CD4-positive, alpha-beta T cell treated with Interleukin-17A for 1 hour (primary cell): ENCODE measurements around the gene STX2.
"Not testable (repeated sequence)": the region's sequence is repeated elsewhere in the genome, so short reads cannot be mapped to it uniquely, and the experiment has no call there.

ENCODE experiments used
- DNase-seq: peaks from one replicate; pipeline ENCODE4 v3.0.0-alpha.2; 2020

The STX2 gene

DNA sequence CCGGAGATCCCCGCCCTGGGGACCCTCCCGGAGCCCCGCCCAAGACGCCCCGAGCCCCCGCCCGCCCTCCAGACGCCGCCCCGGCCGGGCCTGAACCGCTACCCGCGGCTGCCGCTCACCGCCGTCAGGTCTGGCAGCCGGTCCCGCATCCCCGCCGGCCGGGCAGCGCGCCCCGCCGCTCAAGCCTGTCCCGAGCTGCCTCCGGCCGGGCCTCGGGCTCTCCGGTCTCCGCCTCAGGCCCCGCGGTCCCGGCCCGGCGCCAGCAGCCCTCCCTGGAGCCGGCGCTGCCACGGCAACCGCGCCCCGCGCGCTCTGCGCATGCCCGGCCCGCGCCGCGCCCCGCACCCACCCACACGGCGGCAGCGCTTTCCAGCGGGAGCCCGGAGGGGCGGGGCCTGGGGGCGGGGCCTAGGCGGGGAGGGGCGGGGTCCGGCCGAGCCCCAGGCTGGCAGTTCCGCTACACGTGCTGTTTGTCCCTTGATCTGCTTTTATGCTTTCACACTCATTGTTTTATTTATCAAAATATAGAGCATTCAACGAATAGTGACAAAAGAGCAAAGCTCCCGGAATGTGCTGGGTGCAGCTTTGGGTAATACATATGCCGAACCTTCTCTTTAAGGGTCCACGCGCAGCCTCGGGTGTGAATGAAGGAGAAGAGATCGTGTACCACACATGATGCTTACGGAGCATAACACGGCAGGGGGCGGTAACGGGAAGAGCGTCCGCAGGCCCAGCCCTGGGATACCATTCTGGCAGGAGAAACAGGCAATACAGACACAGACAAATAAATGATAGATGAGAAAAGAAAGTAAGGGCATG lies at the start of gene STX2:
Gene STX2, minus strand, starts transcription at position 300 of the 819 bp plus-strand sequence. Its CDS starts 151 bp downstream, at position 149.
- DNase-seq, result peak; percentile 89

- not testable (repeated sequence) for DNase-seq
Observed at GRCh38 chr12:130887190-130887589, 48.1 kb upstream of the STX2 start.

DNA sequence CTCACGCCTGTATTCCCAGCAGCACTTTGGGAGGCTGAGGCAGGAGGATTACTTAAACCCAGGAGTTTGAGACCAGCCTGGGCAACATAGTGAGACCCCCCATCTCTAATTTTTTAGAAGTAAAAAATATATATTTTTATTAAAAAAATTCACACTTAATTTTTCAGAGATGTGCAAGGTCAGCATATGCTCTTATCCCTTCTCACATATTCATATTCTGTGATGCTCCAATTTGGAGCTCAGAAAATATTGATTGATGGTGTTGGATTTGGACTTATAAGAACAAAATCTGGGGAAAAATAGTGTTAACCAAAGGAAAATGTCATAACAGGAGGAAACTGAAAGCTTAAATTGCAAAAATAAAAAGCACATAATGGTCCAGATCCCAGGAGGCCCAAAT lies 42.5 kb upstream of the STX2 start:
- no peak for DNase-seq

- DNase-seq, result no peak
Observed at GRCh38 chr12:130881046-130881445, 42.0 kb upstream of the STX2 start.

DNA sequence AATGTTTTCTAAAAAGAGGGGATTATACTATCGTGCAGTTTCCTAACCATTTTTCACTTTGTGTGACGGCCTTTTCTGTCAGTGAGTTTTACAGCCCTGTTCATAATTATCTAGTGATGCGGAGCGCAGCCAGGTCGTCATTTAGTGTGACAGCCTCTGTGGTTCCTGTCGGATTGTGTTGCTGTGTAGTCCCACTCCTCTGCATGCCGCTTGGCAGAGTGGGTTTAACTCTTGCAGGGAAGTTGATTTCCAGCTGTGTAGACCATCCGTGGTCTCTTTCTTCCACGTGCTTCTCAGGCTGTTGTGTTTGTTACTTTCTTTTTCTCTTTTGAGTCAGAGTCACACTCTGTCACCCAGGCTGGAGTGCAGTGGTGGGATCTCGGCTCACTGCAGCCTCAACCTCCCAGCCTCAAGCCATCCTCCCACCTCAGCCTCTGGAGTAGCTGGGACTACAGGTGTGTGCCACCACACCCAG lies 41.4 kb upstream of the STX2 start:
- no peak for DNase-seq

DNA sequence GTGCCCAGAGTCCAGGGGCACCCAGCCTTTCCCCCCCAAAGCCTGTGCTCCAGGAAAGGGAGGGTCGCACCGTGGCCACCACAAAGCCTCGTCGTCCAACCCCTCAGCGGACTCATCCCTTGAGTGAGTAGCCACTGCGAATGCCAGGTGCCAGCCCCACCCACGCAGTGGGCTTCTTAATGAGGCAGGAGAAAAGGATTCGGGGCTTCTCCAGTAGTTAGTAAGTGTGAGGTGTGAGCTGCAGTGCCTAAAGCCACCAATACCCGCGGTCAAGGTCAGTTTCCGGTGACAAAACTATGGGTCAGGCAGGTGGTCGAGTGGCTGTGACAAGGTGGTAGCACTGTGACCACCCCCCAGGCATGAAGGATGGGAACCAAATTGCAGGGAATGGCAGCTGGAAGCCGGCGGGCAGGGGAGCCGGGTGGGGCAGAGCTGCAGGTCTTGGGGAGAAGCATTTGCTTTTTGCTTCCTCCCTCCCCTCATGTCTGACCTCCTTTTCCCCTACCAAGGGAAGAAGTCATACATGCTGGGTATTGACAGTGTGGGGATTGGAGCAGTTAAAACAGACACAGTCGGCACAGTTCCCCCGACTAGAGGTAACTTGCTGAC lies 40.8 kb upstream of the STX2 start:
- no peak for DNase-seq

GRCh38 chr12:130879212-130879686 lies 40.2 kb upstream of the STX2 start:
- DNase-seq, result no peak

- no peak for DNase-seq
Observed at GRCh38 chr12:130878193-130879185, 39.4 kb upstream of the STX2 start.

GRCh38 chr12:130877333-130877732 lies 38.3 kb upstream of the STX2 start:
- DNase-seq, result no peak

GRCh38 chr12:130876758-130877157 lies 37.7 kb upstream of the STX2 start:
- no peak for DNase-seq

DNA sequence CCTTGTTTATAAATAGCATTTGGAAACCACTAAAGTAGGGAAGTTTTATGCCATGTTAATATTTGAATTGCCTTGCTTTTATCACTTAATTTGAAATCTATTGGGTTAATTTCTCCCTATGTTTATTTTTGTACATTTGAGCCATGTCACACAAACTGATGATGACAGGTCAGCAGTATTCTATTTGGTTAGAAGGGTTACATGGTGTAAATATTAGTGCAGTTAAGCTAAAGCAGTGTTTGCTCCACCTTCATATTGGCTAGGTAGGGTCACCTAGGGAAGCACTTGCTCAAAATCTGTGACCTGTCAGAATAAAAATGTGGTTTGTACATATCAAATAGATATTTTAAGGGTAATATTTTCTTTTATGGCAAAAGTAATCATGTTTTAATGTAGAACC lies 37.2 kb upstream of the STX2 start:
- DNase-seq, result no peak

DNA sequence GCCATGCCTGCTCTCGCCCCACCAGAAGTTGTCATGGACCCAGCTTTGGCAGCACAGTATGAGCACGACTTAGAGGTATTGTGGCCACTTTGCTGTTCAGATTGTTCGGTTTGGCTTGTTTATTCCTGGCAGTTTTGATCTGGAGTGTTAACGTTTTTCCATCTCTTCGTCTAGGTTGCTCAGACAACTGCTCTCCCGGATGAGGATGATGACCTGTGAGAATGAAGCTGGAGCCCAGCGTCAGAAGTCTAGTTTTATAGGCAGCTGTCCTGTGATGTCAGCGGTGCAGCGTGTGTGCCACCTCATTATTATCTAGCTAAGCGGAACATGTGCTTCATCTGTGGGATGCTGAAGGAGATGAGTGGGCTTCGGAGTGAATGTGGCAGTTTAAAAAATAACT lies 36.7 kb upstream of the STX2 start:
- DNase-seq, result not testable (repeated sequence)

GRCh38 chr12:130875193-130875592 lies 36.1 kb upstream of the STX2 start:
- no peak for DNase-seq

DNA sequence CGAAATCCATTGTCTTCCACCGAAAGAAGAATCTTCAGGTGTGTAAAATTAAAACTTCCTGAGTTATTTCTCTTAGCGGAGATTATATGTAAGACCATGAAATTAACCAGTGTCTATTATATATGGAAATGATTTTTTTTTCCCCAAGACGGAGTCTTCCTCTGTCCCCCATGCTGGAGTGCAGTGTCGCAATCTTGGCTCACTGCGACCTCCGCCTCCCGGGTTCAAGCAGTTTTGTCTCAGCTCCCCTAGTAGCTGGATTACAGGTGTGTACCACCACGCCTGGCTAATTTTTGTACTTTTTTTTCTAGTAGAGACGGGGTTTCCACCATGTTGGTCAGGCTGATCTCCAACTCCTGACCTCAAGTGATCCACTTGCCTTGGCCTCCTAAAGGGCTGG lies 35.6 kb upstream of the STX2 start:
- DNase-seq, result no peak

GRCh38 chr12:130873825-130874224 lies 34.8 kb upstream of the STX2 start:
- no peak for DNase-seq

GRCh38 chr12:130873106-130873795 lies 34.2 kb upstream of the STX2 start:
- no peak for DNase-seq

DNA sequence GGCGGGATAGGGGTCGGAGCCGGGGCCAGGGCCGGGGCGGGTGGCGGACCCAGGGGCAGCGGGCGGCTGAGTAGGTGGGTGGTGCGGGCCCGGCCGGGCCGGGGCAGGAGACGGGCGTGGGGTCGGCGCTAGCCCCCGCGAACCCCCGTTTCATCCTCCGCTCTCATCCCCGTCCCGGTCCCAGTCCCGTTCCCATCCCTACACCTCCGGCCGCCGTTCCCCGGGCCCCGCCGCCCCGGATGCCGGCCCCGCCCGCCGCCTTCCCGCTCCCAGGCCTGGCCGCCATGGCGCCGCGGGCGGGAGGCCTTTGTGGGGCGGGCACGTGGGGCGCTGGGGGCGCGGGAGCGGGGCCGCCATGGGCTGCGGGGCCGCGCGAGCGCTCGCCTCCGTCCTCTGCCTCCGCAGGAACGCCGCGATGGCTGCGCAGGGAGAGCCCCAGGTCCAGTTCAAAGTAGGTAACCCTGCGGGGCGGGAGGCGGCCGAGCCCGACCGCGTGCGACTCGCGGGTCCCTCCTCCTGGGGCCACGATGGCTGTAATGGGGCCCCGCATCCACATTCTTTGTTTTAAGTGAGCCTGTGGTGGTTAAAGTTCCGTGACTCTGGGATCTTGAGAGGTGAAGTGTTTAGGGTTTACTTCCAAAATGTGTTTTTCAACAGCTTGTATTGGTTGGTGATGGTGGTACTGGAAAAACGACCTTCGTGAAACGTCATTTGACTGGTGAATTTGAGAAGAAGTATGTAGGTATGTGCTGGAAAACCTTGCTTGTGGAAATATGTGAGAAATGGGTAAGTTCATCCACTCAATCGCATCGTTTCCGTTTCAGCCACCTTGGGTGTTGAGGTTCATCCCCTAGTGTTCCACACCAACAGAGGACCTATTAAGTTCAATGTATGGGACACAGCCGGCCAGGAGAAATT lies 33.4 kb upstream of the STX2 start:
- peak; percentile 53 for DNase-seq

GRCh38 chr12:130871286-130872178 lies 32.5 kb upstream of the STX2 start, which contains the start of gene RAN:
TSS of gene RAN (plus strand) at chr12:130872066. CDS start at chr12:130872594, 528 bp downstream.
- peak; percentile 93 for DNase-seq

GRCh38 chr12:130870442-130871285 lies 31.6 kb upstream of the STX2 start:
- peak; percentile 81 for DNase-seq
